Neural cell (in vitro differentiated cells): ENCODE measurements around the gene KCNK13. TPM values are rescaled to one million over a fixed set of nuclear protein-coding genes. Genes with fewer than 3 reads are reported as not detected.

Source experiments
- H2AFZ ChIP-seq: fragments of 200-600, 300-800 bp; sonication (generic), shearing (Covaris generic); 2 replicates; pipeline ENCODE4 v1.6.0; 2014; ENCODE audit warnings: low read depth, mild to moderate bottlenecking, antibody characterized with exemption, low read length, moderate library complexity
- H3F3A ChIP-seq: fragments of 200-600 bp; shearing (Covaris generic); 2 replicates; pipeline ENCODE4 v1.6.1; 2016; ENCODE audit warnings: mild to moderate bottlenecking, moderate library complexity, mixed read lengths, antibody characterized with exemption, low read length; ENCODE audit not compliant: insufficient read depth, poor library complexity, severe bottlenecking
- H3K27ac ChIP-seq: fragments of 200-600, 300-800 bp; sonication (generic), shearing (Covaris generic); 2 replicates; pipeline ENCODE4 v1.5.1; 2014; ENCODE audit warnings: mild to moderate bottlenecking, low read length, moderate library complexity
- H3K27me3 ChIP-seq: fragments of 300-800, 200-600 bp; sonication (generic), shearing (Covaris generic); 2 replicates; pipeline ENCODE4 v1.6.0; 2014; ENCODE audit warnings: mild to moderate bottlenecking, low read depth, low read length, moderate library complexity; ENCODE audit not compliant: insufficient read depth
- H3K36me3 ChIP-seq: fragments of 300-800, 200-600 bp; sonication (generic), shearing (Covaris generic); 2 replicates; pipeline ENCODE4 v1.5.1; 2014; ENCODE audit warnings: mild to moderate bottlenecking, antibody characterized with exemption, low read length, moderate library complexity; ENCODE audit not compliant: insufficient read depth
- H3K4me2 ChIP-seq: fragments of 300-800, 200-600 bp; sonication (generic), shearing (Covaris generic); 2 replicates; pipeline ENCODE4 v1.6.0; 2014; ENCODE audit warnings: mild to moderate bottlenecking, low read length
- H3K4me3 ChIP-seq: fragments of 300-800, 200-600 bp; sonication (generic), shearing (Covaris generic); 2 replicates; pipeline ENCODE4 v1.5.1; 2014; ENCODE audit warnings: mild to moderate bottlenecking, low read length, moderate library complexity
- H3K79me2 ChIP-seq: fragments of 200-600 bp; shearing (Covaris generic); replicated peaks from 2 replicates; pipeline ENCODE4 v1.6.0; 2014; ENCODE audit warnings: mild to moderate bottlenecking, low read length, moderate library complexity; ENCODE audit not compliant: insufficient read depth
- H3K9ac ChIP-seq: fragments of 300-800, 200-600 bp; sonication (generic), shearing (Covaris generic); 2 replicates; pipeline ENCODE4 v1.6.1; 2016; ENCODE audit warnings: mild to moderate bottlenecking, low read length, mixed read lengths
- H3K9me2 ChIP-seq: fragments of 200-600 bp; shearing (Covaris generic); 2 replicates; pipeline ENCODE4 v1.6.1; 2016; ENCODE audit warnings: mild to moderate bottlenecking, low read length, mixed read lengths; ENCODE audit not compliant: insufficient read depth
- H3K9me3 ChIP-seq: fragments of 200-600, 300-800 bp; sonication (generic), shearing (Covaris generic); 2 replicates; pipeline ENCODE4 v1.6.1; 2016; ENCODE audit warnings: mild to moderate bottlenecking, mixed run types, low read length, moderate library complexity, mixed read lengths
- H4K20me1 ChIP-seq: fragments of 200-600 bp; shearing (Covaris generic); 2 replicates; pipeline ENCODE4 v1.6.1; 2016; ENCODE audit warnings: mild to moderate bottlenecking, mixed run types; ENCODE audit not compliant: insufficient read depth
- EP300 ChIP-seq: fragments of 450-650 bp; conservative IDR thresholded peaks from 2 replicates; pipeline ENCODE4 v1.6.1; 2014; ENCODE audit warnings: antibody characterized with exemption, mild to moderate bottlenecking, moderate library complexity; ENCODE audit not compliant: poor library complexity, severe bottlenecking
- EZH2 ChIP-seq: fragments of 200-600, 300-800 bp; shearing (Covaris generic), sonication (generic); IDR thresholded peaks from 2 replicates; pipeline ENCODE4 v1.6.1; 2014; ENCODE audit warnings: antibody characterized with exemption, low read length, borderline replicate concordance, mild to moderate bottlenecking; ENCODE audit not compliant: insufficient read depth, poor library complexity, severe bottlenecking
- MXI1 ChIP-seq: fragments of 450-650 bp; conservative IDR thresholded peaks from 2 replicates; pipeline ENCODE4 v1.6.1; 2014; ENCODE audit warnings: antibody characterized with exemption, mild to moderate bottlenecking; ENCODE audit not compliant: poor library complexity, severe bottlenecking
- POLR2AphosphoS5 ChIP-seq: IDR thresholded peaks from 2 replicates; pipeline ENCODE4 v1.6.1; 2012
- RAD21 ChIP-seq: fragments of 450-650 bp; conservative IDR thresholded peaks from 2 replicates; pipeline ENCODE4 v1.6.1; 2014; ENCODE audit warnings: antibody characterized with exemption, mild to moderate bottlenecking, moderate library complexity
- SMC3 ChIP-seq: fragments of 450-650 bp; conservative IDR thresholded peaks from 2 replicates; pipeline ENCODE4 v1.6.1; 2014; ENCODE audit warnings: antibody characterized with exemption, mild to moderate bottlenecking, moderate library complexity; ENCODE audit not compliant: poor library complexity
- TAF1 ChIP-seq: IDR thresholded peaks from 2 replicates; pipeline ENCODE4 v1.6.1; 2012; ENCODE audit warnings: low read depth
- polyA plus RNA-seq: library from polyadenylated mRNA; depleted of rRNA; stranded (reverse); fragments of >200 nt; gene quantifications from 2 replicates; pipeline ENCODE4 v1.2.3, GENCODE V29; 2014
- TF ChIP-seq, protein P1 (sequence below): IDR thresholded peaks from 2 replicates; pipeline ENCODE4 v1.6.1; 2012; ENCODE audit warnings: borderline replicate concordance
- TF ChIP-seq, protein P2 (sequence below): fragments of 450-650 bp; IDR thresholded peaks from 2 replicates; pipeline ENCODE4 v1.5.1; 2014; ENCODE audit warnings: antibody characterized with exemption, mild to moderate bottlenecking, moderate library complexity; ENCODE audit not compliant: poor library complexity, severe bottlenecking

The KCNK13 gene
- polyA plus RNA-seq, 1 donor from 2014 or later, result 0.11 TPM

DNA sequence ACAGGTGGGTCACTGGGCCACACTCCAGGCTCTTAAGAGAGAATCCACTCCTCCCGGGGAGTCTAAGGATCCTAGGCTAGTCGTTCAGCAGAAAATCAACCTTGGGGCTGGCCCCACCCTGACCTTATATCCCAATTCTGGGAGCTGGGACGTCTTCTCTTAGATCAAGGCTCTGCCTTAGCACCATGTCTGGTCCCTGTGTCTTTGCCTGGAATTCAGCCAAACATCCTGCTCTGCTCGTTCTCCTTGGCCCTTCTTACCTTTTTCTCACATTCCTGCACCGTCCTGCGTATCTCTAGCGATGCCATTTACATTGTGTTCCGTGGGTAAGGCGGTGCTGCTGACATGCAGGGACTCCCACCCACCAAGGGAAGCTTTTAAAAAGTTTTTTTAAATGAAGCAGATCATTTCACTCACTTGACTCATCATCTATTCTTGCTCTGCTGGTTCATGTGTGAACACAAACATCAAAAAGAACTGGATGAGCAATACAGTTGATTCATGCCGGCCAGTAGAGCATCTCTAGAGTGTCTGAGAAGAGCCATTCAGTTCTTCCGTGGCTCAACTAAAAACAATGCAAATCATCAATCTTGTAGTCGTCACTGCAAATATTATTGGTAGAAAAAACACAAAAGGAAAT lies 50.2 kb downstream of the KCNK13 start:
- Histone ChIP-seq H4K20me1 (no peaks in the 10 kb centered on the region), H3K27me3 (no peaks in the 10 kb centered on the region), H3K4me3 (no peak overlapping the region), H3F3A (no peaks in the 10 kb centered on the region), H3K36me3 (no peaks in the 10 kb centered on the region), H3K9ac (no peak overlapping the region), H3K9me2 (no peaks in the 10 kb centered on the region), H3K4me2 (no peak overlapping the region), H3K79me2 (no peaks in the 10 kb centered on the region), H3K9me3 (no peaks in the 10 kb centered on the region), H3K27ac (no peak overlapping the region), H2AFZ (no peak overlapping the region)
- no peak for TF ChIP-seq MXI1
- TF ChIP-seq, protein P1, sequence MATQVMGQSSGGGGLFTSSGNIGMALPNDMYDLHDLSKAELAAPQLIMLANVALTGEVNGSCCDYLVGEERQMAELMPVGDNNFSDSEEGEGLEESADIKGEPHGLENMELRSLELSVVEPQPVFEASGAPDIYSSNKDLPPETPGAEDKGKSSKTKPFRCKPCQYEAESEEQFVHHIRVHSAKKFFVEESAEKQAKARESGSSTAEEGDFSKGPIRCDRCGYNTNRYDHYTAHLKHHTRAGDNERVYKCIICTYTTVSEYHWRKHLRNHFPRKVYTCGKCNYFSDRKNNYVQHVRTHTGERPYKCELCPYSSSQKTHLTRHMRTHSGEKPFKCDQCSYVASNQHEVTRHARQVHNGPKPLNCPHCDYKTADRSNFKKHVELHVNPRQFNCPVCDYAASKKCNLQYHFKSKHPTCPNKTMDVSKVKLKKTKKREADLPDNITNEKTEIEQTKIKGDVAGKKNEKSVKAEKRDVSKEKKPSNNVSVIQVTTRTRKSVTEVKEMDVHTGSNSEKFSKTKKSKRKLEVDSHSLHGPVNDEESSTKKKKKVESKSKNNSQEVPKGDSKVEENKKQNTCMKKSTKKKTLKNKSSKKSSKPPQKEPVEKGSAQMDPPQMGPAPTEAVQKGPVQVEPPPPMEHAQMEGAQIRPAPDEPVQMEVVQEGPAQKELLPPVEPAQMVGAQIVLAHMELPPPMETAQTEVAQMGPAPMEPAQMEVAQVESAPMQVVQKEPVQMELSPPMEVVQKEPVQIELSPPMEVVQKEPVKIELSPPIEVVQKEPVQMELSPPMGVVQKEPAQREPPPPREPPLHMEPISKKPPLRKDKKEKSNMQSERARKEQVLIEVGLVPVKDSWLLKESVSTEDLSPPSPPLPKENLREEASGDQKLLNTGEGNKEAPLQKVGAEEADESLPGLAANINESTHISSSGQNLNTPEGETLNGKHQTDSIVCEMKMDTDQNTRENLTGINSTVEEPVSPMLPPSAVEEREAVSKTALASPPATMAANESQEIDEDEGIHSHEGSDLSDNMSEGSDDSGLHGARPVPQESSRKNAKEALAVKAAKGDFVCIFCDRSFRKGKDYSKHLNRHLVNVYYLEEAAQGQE, result no peak
- no peak for TF ChIP-seq SMC3
- TF ChIP-seq RAD21, result no peak
- TF ChIP-seq EZH2, result no peak
- no peak for TF ChIP-seq EP300
- TF ChIP-seq TAF1, result no peak
- TF ChIP-seq, protein P2, sequence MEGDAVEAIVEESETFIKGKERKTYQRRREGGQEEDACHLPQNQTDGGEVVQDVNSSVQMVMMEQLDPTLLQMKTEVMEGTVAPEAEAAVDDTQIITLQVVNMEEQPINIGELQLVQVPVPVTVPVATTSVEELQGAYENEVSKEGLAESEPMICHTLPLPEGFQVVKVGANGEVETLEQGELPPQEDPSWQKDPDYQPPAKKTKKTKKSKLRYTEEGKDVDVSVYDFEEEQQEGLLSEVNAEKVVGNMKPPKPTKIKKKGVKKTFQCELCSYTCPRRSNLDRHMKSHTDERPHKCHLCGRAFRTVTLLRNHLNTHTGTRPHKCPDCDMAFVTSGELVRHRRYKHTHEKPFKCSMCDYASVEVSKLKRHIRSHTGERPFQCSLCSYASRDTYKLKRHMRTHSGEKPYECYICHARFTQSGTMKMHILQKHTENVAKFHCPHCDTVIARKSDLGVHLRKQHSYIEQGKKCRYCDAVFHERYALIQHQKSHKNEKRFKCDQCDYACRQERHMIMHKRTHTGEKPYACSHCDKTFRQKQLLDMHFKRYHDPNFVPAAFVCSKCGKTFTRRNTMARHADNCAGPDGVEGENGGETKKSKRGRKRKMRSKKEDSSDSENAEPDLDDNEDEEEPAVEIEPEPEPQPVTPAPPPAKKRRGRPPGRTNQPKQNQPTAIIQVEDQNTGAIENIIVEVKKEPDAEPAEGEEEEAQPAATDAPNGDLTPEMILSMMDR, result no peak
- no peak for TF ChIP-seq POLR2AphosphoS5

DNA sequence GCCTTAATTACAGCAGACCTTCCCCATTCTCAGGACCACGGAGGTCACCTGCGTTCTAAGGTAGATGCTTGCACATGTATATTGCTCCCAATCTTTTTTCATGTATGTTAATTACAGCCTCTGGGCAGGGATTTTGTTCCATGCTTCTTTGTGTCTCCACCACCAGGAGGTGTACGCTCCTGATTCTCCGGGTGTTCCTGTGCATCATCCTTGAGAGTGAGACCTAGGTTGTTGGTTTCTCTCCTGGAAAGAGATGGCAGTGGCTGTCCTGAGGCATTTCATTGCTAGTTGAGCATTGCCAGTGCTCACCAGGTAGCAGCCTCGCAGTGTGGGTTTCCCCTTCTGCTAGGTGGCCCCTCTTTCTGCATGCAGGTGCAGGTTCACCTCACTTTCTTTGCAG lies 52.8 kb downstream of the KCNK13 start:
- H3K4me2 ChIP-seq, result no peak overlapping the region
- H2AFZ ChIP-seq, result no peak overlapping the region
- no peaks in the 10 kb centered on the region for H4K20me1 ChIP-seq
- H3K27ac ChIP-seq, result no peak overlapping the region
- H3K9me3 ChIP-seq, result no peaks in the 10 kb centered on the region
- H3K4me3 ChIP-seq, result no peak overlapping the region
- no peak for TF ChIP-seq EZH2
- no peak for TF ChIP-seq EP300
- H3K79me2 ChIP-seq, result no peaks in the 10 kb centered on the region
- no peaks in the 10 kb centered on the region for H3K27me3 ChIP-seq
- no peak overlapping the region for H3K9ac ChIP-seq
- no peaks in the 10 kb centered on the region for H3F3A ChIP-seq
- no peaks in the 10 kb centered on the region for H3K36me3 ChIP-seq
- H3K9me2 ChIP-seq, result no peaks in the 10 kb centered on the region

DNA sequence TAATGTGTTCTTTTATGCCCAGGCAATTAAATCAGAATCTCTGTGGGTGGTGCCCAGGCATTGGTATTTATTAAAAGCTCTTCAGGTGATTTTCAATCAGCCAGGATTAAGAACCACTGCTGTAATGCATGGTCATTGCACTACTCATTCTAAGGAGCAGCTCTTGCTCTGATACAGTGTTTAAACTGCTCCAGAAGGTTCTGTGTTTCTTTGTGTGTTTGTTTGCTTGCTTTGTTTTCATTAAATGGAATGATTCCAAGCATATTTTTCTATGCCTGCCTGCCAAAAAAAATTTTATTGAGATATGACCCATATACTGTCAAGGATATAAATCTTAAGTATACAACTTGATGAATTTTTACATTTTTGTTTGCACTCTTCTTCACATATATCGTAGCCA lies 54.0 kb downstream of the KCNK13 start:
- H3K9me2 ChIP-seq, result no peaks in the 10 kb centered on the region
- no peaks in the 10 kb centered on the region for H3K27me3 ChIP-seq
- H3K4me2 ChIP-seq, result no peak overlapping the region
- TF ChIP-seq TAF1 (no peak), SMC3 (no peak), EZH2 (no peak), EP300 (no peak), POLR2AphosphoS5 (no peak), MXI1 (no peak)
- TF ChIP-seq, protein P2, result no peak
- no peak overlapping the region for H3K27ac ChIP-seq
- H3K79me2 ChIP-seq, result no peaks in the 10 kb centered on the region
- H3K36me3 ChIP-seq, result no peaks in the 10 kb centered on the region
- no peaks in the 10 kb centered on the region for H4K20me1 ChIP-seq
- no peak overlapping the region for H3K9ac ChIP-seq
- no peaks in the 10 kb centered on the region for H3K9me3 ChIP-seq
- H3K4me3 ChIP-seq, result no peak overlapping the region
- H2AFZ ChIP-seq, result no peak overlapping the region
- H3F3A ChIP-seq, result no peaks in the 10 kb centered on the region
